ENCODE results near the gene STK32C. TPM values are rescaled to one million over a fixed set of nuclear protein-coding genes. Genes with fewer than 3 reads are reported as not detected.
A peak's percentile ranks its signal among the peaks of the same experiment; 100 is the strongest.

The STK32C gene
- total RNA-seq, 6 donors from 2014 or later = 4.8 to 18.3 (median 15.6) TPM

- TF ChIP-seq EP300 (IDR thresholded peaks at IDR 0.05) (no peak), CTCF (IDR thresholded peaks at IDR 0.05) (no peak), POLR2AphosphoS5 (IDR thresholded peaks at IDR 0.05) (no peak), POLR2A (IDR thresholded peaks at IDR 0.05) (no peak)
- Histone ChIP-seq H3K4me3 (peak overlapping the region in 3 of 4 donors; percentile 30 to 51 (median 38)), H3K27ac (no peak overlapping the region), H3K36me3 (no peaks in the 10 kb centered on the region), H3K4me1 (peaks cover 21 to 28% (median 24%) of the 10 kb centered on the region in 4 donors), H3K9me3 (no peaks in the 10 kb centered on the region), H3K27me3 (peaks cover 0 to 46% (median 35%) of the 10 kb centered on the region in 4 donors)
- DNase-seq (peak in 1 of 2 donors; percentile 88), ATAC-seq (ENCODE audit: low FRiP score in 2 of 2) (peak; percentile 70 to 72)
- WGBS, 2 donors = 3 to 6% methylated on average over 7 to 26 of the region's 99 CpGs
Measured at GRCh38 chr10:132185601-132186487, 121.9 kb downstream of the STK32C start.

- ATAC-seq (ENCODE audit: low FRiP score in 2 of 2) (no peak), DNase-seq (peak in 1 of 2 donors; percentile 29)
- 52 to 58% methylated on average over 18 to 31 of the region's 35 CpGs for WGBS, 2 donors
- H3K9me3 ChIP-seq = no peaks in the 10 kb centered on the region
- H3K4me1 ChIP-seq = peaks cover 21 to 28% (median 24%) of the 10 kb centered on the region in 4 donors
- no peaks in the 10 kb centered on the region for H3K36me3 ChIP-seq
- peak overlapping the region in 1 of 4 donors; percentile 51 for H3K4me3 ChIP-seq
- TF ChIP-seq POLR2A (IDR thresholded peaks at IDR 0.05) = no peak
- H3K27ac ChIP-seq = no peak overlapping the region
- H3K27me3 ChIP-seq = peaks cover 0 to 44% (median 35%) of the 10 kb centered on the region in 4 donors
Measured at GRCh38 chr10:132184816-132185593, 122.7 kb downstream of the STK32C start.

- Histone ChIP-seq H3K4me1 (peaks cover 20 to 28% (median 24%) of the 10 kb centered on the region in 4 donors), H3K27ac (no peak overlapping the region), H3K27me3 (peaks cover 0 to 36% (median 28%) of the 10 kb centered on the region in 4 donors), H3K9me3 (no peaks in the 10 kb centered on the region), H3K4me3 (no peak overlapping the region), H3K36me3 (no peaks in the 10 kb centered on the region)
- DNase-seq (no peak), ATAC-seq (ENCODE audit: low FRiP score in 2 of 2) (no peak)
- 61 to 75% methylated on average over 8 of the region's 8 CpGs for WGBS, 2 donors
- TF ChIP-seq EP300 (IDR thresholded peaks at IDR 0.05) = no peak
- TF ChIP-seq CTCF (IDR thresholded peaks at IDR 0.05) = no peak
- no peak for TF ChIP-seq POLR2AphosphoS5 (IDR thresholded peaks at IDR 0.05)
- no peak for TF ChIP-seq POLR2A (IDR thresholded peaks at IDR 0.05)
Measured at GRCh38 chr10:132183046-132183445, 124.7 kb downstream of the STK32C start.

GRCh38 chr10:132182591-132182990, 125.2 kb downstream of the STK32C start:
- no peak for ATAC-seq (ENCODE audit: low FRiP score in 2 of 2)
- TF ChIP-seq POLR2A (IDR thresholded peaks at IDR 0.05) (no peak), CTCF (IDR thresholded peaks at IDR 0.05) (no peak), POLR2AphosphoS5 (IDR thresholded peaks at IDR 0.05) (no peak), EP300 (IDR thresholded peaks at IDR 0.05) (no peak)
- Histone ChIP-seq H3K9me3 (no peaks in the 10 kb centered on the region), H3K27me3 (peaks cover 0 to 31% (median 23%) of the 10 kb centered on the region in 4 donors), H3K4me1 (peaks cover 16 to 24% (median 20%) of the 10 kb centered on the region in 4 donors), H3K36me3 (no peaks in the 10 kb centered on the region), H3K4me3 (no peak overlapping the region), H3K27ac (no peak overlapping the region)
- 85 to 87% methylated on average over 7 of the region's 7 CpGs for WGBS, 2 donors
- no peak for DNase-seq

Data from upper lobe of left lung (tissue), 6 donors.